ENCODE results near the gene FOXP1. TPM values are rescaled to one million over a fixed set of nuclear protein-coding genes. Genes with fewer than 3 reads are reported as not detected.
"Not testable (repeated sequence)": the region's sequence is repeated elsewhere in the genome, so short reads cannot be mapped to it uniquely, and the experiment has no call there.

The FOXP1 gene
- total and polyA plus RNA-seq, 8 donors: 95.1 to 143 (median 123) TPM

DNA sequence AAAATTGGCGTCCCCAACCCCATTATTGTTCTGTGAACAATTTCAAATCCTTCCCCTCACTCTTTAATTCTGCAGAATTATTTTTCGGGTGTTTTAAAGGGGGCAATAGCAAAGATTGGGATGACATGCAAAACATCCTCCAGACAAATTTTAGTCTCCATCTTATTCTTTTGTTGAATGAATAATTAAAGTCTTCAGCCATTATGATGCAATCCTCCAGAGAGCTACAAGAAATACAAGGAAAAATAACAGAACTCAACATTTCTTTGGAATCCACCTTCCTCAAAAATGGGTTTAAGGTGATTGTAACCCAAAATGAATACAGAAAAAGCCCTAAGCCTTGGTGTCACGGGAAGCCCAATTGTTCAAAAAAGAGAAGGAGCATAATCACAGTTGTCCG, 49.9 kb downstream of the FOXP1 start:
- DNase-seq (no peak), ATAC-seq (no peak)
- TF ChIP-seq, protein P1, sequence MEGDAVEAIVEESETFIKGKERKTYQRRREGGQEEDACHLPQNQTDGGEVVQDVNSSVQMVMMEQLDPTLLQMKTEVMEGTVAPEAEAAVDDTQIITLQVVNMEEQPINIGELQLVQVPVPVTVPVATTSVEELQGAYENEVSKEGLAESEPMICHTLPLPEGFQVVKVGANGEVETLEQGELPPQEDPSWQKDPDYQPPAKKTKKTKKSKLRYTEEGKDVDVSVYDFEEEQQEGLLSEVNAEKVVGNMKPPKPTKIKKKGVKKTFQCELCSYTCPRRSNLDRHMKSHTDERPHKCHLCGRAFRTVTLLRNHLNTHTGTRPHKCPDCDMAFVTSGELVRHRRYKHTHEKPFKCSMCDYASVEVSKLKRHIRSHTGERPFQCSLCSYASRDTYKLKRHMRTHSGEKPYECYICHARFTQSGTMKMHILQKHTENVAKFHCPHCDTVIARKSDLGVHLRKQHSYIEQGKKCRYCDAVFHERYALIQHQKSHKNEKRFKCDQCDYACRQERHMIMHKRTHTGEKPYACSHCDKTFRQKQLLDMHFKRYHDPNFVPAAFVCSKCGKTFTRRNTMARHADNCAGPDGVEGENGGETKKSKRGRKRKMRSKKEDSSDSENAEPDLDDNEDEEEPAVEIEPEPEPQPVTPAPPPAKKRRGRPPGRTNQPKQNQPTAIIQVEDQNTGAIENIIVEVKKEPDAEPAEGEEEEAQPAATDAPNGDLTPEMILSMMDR (IDR thresholded peaks at IDR 0.05): no peak
- Histone ChIP-seq H3K9me3 (no peaks in the 10 kb centered on the region), H3K4me3 (no peak overlapping the region), H3K4me1 (peaks cover 16 to 54% of the 10 kb centered on the region in 2 donors), H3K27me3 (no peaks in the 10 kb centered on the region), H3K27ac (peak overlapping the region in 1 of 2 donors; percentile 76), H3K36me3 (no peaks in the 10 kb centered on the region)
- intact Hi-C loops (cut with DNase I): no loop called here

DNA sequence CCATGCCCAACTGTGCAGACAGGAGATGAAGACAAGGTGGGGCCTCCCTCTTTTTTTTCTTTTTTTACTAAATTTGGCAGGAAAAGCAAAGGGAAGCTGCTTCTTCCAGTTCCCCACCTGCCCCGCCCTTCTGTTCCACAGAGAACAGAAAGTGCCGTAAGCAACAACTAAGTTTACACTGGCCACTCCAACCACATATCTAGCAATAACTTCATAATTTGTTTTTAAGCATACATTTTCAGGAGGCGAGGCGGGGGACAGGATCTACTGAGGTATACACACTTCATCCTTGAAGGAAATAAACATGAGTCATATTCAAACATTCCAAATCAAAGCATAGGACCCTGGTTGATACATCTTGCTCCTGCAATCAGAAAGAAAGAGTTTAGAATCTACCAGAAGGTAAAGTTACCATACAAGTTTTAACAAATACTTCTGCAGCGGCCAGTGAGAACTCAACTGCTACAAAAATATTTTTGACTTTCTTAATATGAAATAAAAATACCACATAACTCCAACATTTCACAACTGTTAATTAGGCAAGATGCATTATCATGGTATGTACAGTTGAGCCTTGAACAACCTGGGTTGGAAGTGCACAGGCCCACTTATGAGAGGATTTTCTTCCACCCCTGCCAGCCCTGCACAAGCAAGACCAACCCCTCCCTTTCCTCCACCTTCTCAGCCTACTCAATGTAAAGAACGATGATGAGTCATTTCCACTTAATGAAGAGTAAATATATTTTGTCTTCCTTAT, 50.7 kb downstream of the FOXP1 start:
- intact Hi-C loops (cut with DNase I): no loop called here
- H3K27ac ChIP-seq: peak overlapping the region; percentile 8 to 76
- H3K4me1 ChIP-seq: peaks cover 16 to 54% of the 10 kb centered on the region in 2 donors
- no peaks in the 10 kb centered on the region for H3K27me3 ChIP-seq
- no peaks in the 10 kb centered on the region for H3K9me3 ChIP-seq
- ATAC-seq: peak; percentile 55
- no peak for DNase-seq
- TF ChIP-seq, protein P1 (IDR thresholded peaks at IDR 0.05): no peak
- no peaks in the 10 kb centered on the region for H3K36me3 ChIP-seq
- H3K4me3 ChIP-seq: no peak overlapping the region

DNA sequence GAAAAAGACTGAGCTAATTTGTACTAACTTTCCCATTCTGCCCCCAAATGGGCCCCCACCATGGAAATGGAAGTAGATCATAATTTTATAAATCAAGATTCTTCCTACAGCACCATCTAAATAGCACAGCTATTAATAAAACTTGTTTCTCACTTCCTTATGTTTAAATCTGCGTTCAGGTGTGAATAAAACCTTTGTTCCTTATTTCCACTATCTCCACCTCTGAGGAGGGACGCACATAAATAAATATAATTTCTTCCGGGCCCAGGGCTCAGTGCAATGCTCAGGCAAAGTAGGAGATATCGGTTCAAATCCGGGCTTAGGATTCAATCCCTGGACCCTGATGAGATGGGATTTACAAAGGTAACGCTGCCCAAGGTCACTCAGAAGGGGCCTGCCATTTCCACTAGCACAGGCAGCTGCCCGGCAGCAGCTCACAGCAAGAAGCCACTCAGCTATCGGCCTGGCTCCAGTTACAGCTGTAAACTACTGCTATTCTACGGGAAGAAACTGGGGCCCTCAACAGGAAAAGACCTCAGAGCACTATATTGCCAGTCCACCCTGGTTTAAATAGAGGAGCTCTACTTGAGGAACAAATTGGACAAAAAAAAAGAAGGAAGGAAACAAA, 52.5 kb downstream of the FOXP1 start:
- no peaks in the 10 kb centered on the region for H3K27me3 ChIP-seq
- H3K4me3 ChIP-seq: no peak overlapping the region
- H3K36me3 ChIP-seq: no peaks in the 10 kb centered on the region
- TF ChIP-seq, protein P1 (IDR thresholded peaks at IDR 0.05): no peak
- peaks cover 4 to 38% of the 10 kb centered on the region in 2 donors for H3K4me1 ChIP-seq
- peak overlapping the region in 1 of 2 donors; percentile 76 for H3K27ac ChIP-seq
- no peaks in the 10 kb centered on the region for H3K9me3 ChIP-seq
- ATAC-seq (no peak), DNase-seq (no peak)
- intact Hi-C loops (cut with DNase I): no loop called here

DNA sequence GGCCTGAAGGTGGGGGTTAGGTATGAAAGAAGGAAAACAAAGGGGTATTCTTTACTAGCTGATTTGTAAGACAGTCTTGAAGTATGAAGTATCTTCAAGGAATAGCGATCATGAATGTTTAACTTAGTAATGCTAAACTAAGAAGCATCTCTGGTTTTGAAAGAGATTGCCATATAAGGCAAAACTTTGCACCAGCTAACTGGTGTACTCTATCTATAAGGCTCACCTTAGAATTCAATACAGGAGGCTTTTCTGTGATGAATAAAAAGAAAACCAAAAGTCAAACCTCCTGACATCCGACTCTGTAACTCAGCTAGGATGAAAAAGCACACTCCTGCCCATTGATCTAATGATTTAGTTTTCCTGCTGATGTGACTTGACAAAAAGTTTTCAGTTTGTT, 54.7 kb downstream of the FOXP1 start:
- DNase-seq: no peak
- TF ChIP-seq, protein P1 (IDR thresholded peaks at IDR 0.05): no peak
- H3K36me3 ChIP-seq: no peaks in the 10 kb centered on the region
- no peaks in the 10 kb centered on the region for H3K27me3 ChIP-seq
- H3K4me1 ChIP-seq: peaks cover 0 to 46% of the 10 kb centered on the region in 2 donors
- no peak overlapping the region for H3K27ac ChIP-seq
- no peak for ATAC-seq
- no peaks in the 10 kb centered on the region for H3K9me3 ChIP-seq
- intact Hi-C loops (cut with DNase I): no loop called here
- H3K4me3 ChIP-seq: no peak overlapping the region

DNA sequence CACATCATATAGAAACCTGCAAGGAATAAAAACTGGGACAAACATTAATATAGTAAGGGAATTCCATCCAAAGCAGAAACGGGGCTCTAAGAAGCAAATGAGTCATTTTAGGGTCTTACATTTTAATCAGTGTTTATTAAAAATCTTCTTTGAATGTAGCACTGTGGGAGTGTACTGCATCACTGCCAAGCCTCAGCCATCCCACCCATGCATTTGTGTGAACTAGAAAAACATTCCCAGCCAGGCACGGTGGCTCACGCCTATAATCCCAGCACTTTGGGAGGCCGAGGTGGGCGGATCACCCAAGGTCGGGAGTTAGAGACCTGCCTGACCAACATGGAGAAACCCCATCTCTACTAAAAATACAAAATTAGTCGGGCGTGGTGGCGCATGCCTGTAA, 57.1 kb downstream of the FOXP1 start:
- H3K4me3 ChIP-seq; DNase-seq; H3K36me3 ChIP-seq; intact Hi-C loops (cut with DNase I); H3K9me3 ChIP-seq; ATAC-seq; H3K27me3 ChIP-seq; H3K27ac ChIP-seq: not testable (repeated sequence)
- peaks cover 3 to 31% of the 10 kb centered on the region in 2 donors for H3K4me1 ChIP-seq
